Kasumi-1 (cell line): ENCODE measurements around the gene AUTS2.
A peak's percentile ranks its signal among the peaks of the same experiment; 100 is the strongest.

Experiments used
- DNase-seq, 2 experiments: peaks; one replicate each; lab custom pipeline; 2025; lab: John Stamatoyannopoulos, UW

AUTS2 gene

DNA sequence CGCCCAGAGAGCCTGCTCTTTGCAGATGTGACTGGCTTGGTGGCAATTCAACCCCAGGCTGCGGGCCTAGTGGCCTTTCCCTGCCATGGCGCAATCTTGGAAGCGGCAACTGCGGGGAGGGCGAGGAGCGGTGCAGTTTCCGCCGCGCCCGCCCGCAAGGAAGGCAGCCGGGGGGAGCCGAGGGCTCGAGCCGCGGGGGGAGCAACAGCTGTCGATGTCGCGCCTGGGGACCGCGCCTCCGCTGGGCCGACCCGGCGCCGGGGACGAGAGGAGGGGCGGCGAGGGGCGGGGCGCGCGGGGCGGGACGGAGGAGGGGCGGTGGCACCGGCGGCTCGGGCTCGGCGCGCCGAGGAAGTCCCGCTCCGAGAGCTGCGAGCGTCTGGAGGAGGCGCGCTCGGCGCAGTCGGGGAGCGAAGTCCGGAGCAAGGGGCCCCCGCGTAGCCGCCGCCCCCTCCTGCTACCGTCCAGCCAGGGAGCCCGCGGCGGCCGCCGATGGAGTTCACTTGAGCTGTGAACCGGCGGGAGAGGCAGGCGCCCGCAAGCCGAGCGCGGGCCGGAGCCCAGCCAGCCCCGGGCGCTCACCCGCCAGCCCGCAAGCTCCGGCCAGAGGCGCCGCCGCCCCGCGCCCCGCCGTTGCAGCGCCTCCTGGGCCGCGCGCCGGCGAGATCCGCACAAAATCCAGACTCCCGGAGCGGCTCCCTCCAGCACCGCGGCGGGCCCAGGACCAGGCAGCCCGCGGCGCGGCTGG lies 1095.6 kb downstream of the AUTS2 start:
- peak; percentile 3 to 5 for DNase-seq

DNA sequence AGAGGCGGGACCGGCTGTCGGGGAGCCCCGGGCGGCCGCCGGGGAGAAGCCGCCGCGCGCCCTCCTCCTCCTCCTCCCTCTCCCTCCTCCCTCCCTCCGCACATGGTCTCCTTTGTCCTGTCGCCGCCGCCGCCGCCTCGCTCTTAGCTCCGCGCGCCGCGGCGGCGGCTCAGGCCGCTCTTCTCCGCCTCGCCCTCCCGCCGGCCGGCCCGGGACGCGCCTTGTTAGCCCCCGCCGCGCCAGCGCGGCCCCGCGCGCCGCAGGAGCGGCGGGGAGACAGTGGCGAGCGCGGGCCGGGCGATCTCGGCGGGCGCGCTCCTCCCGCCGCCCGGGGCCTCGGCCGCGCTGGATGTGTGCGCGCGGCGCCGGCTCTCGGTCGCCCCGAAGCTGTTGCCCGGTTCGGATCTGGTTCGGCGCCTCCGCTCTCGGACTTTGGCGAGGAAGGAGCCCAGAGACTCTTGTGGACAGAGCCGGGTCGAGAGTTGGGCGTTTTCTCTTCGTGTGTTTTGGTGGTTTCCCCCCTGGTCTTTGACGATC lies 1096.2 kb downstream of the AUTS2 start:
- peak in 1 of 2 experiments; percentile 14 for DNase-seq

DNA sequence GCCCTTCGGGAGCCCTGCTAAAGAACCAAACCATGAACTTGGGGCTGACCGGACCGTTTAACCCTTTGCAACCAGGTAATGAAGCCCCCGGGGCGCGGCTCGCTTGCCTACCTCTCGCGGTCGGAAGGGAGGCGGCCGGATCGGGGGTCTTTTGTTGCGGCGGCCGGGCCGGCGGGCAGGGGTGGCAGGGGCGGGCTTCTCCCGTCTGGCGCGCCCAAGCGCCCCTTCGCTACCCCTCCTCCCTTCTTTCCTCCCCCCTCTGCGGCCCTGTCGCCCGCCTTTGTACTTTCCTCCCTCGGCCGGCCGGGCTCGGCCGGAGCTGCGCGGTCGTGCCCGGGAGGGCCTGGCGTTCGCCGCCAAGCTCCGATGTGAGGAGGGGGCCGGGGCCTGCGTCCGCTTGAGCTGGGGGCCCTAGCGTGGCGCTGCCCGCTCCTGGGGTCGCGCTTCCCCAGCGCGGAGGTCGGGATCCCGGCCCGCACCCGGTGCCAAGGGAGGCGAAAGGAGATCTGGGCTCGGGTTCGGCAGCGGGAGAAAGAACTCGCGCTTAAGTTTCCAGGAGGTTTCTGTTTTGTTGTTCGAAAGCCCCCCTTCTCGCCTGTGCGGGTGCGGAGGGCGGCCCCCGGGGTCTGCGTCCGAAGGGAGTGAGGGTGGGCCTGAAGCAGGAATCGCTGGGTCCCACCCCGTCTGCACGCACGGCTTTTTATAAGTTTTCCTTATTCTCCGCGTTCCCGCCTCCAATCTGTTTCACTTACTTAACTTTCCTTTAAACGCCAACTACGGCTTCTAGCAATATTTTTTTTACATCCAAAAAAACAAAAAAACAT lies 1096.9 kb downstream of the AUTS2 start:
- no peak for DNase-seq

DNA sequence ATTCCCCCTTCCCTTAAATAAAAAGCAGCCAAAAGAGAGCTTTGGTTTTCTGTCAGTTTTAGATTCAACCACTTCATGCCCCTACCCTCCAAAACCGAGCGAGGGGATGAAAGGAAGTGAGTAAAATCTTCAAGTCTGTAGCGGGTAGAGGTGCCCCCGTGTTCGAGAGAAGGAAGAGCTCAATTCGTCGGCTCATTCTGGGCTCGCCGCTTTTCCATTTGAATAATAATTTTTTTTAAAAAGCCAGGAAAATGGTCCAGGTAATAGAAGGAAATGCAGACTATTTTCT lies 1097.5 kb downstream of the AUTS2 start:
- DNase-seq, result no peak

DNA sequence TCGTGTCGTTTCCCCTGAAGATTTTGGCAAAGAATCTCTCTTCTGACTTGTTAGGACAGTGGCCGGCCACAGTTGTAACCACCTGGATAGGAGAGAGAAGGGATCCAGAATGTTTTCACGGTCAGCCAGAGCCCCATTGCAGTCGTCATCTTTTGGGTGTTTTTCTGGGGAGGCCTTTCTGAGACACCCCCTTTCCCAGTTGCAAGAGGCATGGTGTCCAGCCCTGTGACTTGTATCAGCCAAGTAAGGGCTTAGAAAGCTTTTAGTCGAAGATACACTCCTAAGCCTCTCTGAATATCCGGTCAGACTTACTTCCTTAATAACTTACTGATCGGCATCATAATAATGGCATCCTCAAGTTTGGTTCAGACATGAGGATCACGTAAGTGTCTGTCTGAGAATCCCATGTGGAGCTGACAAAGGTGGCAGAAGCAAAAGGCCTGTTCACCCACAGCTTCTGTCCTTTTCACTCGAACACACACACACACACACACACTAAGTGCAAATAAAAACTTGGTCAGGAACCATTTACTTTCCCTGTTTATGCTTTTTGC lies 1098.0 kb downstream of the AUTS2 start:
- no peak for DNase-seq

DNA sequence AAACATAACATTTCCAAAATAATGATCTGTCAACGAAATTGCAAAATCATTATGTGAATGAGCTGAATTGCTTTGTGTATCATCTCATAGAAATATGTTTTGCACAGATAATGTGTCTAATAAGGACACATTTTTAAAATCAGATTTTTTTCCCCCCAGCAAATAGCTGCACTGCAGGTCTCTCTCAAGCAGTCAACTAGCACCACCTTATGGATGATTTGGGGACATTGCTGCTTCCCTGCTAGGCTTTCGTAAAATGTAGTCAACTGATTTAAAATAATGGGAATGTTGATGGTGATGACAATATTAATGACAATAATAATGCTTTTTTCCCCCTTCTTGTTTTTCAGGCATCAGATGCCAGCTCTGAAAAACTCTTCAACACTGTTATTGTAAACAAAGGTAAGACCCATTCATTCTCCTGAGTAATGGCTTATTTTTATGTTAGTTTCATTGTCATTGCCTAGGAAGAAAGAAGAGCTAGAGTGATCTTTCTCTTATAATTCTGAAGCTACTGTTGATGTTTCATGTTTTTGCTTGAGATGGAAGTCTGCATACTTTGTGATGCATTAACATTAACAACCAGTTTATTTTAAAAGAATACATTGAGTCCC lies 1100.1 kb downstream of the AUTS2 start:
- peak; percentile 50 to 54 for DNase-seq

DNA sequence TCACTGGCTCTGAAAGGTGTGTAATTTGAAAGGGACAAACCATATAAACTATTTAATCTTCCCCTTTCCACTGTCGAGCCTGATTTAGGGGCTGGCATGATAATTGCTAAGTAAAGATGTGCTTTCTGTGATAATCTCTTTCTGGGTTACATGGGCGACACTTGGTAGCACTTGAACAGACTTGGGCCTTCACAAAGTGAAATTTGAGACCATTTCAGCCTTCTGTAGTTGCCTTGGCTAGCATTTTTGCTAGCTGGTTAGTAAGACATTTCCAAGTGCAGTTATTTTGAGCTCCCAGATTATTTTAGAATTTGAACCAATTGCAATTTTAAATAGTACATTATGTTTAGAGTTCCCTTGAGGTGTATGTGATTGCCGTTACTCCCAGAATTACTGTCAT lies 1101.0 kb downstream of the AUTS2 start:
- DNase-seq, result no peak

DNA sequence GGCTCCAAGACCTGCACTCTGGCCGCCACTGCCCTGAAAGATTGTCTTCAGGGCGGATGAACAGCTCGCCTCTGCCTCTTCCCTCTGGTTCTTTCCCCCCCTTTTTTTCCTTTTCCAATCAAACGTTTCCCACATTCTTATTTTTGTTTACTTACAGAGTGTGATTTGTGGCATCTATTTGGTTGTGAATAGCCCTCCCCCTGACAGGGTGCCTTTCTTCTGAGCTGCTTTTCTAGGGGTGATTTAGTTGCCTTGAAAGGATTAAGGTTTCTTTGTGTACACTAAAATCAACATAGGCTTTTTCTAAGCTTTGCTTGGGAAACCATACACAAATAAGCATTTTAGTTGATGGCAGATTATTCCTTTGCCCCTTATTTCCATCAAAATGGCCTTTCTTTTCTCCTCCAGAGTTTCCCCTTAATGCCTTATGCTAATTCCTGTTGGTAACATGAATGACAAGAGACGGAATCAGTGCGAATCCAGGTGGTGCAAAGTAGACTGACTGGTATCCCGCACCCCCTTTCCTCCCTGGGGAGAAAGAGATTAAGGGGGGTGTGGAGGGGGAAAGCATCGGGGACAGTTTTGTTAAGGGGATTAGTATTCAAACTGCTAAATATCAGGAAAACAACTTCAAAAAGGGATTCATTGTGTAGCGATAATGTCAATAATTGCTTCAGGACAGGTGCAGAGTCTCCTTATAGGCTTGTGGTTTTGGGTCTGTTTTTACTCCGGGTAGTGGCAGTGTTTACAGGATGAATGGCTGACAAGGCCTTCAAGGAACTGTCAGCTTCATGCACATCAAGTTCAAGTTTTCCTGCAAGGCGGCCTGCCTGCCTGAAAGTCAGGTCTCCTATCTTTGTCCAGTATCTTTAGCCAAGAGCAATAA lies 1102.0 kb downstream of the AUTS2 start:
- DNase-seq, result no peak

DNA sequence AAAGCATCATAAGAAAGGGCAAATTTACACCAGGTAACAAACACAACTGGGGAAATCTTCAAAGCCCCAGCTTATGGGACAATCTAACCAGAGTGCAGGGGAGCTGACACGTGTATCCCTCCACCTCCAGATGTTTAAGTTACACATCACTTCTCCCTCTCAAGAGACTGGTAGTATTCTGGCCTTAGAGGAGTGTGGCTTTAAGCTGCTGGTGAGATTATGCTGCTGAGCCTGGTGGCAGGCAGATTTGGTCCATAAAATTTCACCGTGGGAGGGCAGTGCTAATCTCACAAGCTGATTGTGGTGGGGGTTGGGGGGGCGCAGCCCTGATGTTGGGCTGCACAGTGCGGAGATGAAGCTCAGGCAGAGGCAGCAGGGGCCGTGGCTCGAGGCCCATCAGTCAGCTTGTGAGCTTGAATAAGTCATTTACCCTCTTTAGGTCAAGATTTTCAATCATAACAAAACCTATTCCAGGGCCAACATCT lies 1102.7 kb downstream of the AUTS2 start:
- no peak for DNase-seq

DNA sequence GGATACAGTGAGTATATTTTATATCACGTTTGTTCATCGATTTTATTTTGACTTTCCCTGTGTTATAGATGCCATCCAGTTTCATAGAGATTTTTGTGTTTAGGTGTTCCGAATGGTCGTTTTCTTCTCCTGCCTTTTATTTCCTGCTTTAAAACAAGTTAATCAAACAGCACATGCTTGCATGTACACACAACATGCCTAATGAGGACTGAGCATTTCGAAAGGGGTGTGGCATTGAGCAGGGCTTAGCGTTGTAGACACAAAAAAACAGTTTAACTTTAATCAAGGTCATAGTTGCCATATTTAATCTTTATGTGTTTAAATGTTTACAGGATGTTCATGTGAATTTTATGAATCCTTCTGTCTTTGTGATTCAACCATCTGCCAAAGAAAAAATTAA lies 1103.2 kb downstream of the AUTS2 start:
- no peak for DNase-seq

DNA sequence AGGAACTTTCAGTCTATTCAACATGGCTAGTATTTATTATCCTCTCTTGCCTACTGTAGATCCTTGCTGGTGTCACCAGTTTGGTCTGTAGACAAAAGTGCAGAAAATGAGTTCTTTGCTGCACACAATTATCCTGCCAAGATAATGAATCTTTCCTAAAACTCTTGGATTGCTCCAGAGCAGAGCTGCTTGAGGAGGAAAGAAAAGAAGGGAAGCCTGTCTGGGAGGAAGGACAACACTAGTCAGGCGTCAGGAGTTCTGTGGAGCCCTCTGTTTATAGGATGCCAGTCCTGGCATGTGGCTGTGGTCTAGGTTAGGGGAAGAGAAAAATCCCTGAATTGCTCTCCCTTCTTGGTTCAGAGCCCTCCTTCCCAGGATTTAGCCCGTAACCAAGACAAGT lies 1103.7 kb downstream of the AUTS2 start:
- no peak for DNase-seq

DNA sequence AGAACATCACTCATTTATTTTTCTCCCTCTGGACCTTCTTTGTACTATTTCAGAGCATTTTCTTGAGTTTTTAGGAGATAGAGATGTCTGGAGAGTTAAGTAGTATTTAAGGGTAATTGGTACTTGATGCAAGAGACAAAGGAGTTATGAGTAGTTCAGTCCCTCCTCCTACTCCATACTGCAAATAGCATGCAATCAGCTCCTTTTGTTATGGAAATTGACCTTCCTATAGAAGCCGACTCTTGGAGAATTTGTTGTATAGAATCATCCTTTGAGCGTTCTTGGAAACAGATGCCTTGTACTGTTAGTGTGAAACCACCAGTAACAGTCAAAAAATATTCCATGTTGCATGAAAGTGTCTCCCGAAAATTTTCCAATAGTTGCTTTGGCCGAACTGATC lies 1105.5 kb downstream of the AUTS2 start:
- no peak for DNase-seq

DNA sequence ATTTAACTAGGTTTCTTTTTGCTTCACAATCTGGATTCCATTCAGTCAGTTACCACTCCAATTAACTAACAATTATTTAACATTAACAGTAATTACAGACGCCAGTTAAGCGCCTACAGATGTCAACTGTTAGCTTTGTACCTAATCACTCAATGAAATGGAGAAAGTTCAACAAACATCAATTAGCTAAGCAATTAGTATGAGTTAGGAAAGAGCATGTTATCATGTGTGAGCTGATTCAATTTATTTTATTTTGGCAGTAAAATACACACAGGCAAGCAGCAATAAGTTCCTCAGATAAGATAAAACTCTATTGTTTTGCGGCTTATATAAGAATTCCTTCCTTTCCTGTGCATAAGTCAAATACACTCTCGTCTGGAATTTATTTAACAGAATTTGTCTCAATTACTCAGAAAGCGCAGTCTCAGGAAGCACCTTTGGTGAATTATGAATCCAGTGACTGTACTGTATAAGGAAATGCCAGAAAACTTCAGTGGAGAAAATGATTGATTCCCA lies 1106.6 kb downstream of the AUTS2 start:
- DNase-seq, result no peak

DNA sequence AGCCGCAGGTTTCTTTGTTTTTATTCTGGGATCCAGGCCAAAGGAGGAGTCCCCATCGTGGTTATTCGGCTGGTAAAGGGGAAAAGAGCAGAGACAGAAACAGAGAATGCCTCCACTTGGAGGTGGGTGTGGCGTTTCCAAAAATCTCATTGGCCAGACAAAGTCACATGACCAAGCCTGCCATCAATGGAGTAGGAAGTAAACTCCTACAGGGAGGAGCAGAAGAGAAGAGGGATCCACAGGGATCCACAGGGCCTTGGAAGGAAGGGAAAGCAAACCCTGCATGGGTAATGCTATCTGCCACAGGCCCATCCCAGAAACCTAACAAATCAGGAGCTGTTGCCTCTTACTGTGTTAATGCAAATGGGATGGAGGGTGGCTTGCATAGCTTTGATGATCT lies 1107.9 kb downstream of the AUTS2 start:
- no peak for DNase-seq

DNA sequence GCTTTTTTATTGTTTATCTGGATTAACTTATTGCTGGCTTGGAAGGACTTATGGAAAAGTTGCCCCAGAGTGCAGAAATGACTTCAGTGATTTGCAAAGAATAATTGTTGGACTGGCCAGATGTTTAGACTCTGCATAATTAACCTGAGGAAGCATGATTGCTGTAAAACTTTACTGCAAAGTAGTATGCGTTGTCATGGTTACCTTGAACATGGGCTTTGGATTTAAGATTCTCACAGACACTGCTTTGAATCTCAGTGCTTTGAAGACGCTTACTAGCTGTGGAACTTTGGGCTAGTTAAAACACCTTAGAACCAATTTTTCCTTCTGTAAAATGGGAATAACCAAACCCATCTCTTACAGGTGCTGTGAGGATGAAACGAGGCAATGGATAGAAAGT lies 1108.4 kb downstream of the AUTS2 start:
- no peak for DNase-seq

DNA sequence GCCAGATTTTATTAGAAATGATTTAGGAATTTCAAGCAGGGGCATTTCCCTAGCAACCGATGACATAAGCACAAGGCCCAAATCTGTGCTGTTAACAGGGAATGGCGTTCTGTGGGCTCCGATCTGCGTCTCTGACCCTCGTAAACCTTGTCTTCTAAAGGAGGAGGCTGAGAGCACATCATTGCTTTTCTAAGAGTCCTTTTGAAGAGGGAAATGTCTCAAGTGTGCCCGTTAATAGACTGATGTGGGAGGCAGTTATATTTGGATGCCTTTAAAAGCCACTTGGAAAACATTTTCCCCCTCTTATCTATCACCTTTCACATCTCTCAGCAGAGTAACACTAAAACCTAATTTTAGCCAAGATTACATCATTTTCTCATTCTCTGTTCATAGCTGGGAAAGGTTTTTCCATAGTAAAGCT lies 1109.6 kb downstream of the AUTS2 start:
- DNase-seq, result no peak

DNA sequence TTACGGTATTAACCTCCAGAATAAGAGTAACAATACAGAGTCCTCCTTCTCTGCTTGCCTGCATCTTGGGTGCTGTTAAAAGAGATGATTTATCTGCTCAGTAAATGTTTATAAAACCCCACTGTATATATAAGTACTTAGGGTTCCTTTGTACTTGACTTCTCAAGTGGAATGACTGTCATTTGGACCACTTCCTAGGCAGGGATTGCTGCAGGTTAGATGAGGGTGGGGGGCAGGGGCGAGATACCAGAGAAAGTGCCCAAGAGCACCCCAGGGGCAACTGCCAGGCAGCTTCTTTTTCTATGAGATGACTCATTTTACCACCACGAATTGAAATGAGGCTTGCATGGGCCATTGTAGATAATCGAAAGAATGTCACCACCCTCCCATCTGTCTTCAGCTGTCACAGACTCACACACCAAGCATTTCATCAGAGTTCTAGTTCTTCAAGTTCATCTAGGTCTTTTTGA lies 1111.8 kb downstream of the AUTS2 start:
- DNase-seq, result no peak

DNA sequence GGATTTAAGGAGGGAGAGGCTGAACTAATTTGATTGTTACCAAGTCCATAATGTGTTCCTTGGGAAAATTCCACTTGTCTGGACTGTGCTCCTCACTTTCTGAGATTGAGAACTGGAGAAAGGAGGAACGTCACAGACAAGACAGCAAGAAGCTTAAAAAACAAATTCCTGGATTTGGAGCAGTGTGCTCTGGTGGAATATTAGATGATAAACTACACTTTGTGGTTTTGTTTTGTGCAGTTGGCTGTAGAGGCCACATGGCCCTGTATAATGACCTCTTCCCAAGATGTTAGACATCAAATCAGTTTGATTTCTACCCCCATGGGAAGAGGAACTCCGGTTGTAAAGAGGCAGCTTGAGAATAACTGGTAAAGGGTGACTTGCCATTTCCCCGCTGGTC lies 1112.4 kb downstream of the AUTS2 start:
- no peak for DNase-seq

DNA sequence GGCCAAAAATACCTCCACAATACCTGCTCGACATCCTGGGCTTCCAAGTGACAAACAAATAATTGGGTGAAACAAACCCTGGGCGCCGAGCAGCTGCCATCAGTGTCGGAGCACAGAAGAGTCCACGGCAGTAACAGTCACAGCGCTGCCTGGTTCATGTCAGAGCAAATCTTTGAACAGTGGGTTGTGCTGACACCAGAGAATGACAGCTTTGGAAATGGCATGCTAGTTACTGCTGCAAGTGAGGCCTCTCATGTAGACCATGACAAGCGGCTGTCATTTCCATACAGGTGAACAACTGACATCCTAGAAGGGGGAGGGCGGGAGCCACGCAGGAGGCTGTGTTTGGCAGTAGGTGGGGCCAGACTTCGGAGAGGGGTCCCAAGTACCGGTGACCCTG lies 1113.2 kb downstream of the AUTS2 start:
- no peak for DNase-seq

DNA sequence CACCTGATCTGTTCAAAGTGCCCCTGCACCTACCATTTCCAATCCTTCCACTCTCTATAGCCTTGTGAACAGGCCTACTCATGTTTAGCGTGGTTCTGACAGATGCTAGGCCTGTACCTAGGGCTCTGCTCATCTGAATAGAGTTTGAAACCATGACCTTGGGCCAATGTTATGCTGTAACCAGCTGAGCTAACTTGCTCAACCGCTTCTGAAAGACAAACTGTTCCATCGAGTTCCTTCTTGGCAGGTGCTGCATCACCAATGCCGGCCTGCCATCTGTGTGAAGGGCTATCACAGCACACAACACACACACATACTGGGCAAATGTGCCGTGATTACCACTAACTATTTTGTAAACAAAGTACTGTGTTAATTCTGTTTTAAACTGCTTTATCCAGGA lies 1114.7 kb downstream of the AUTS2 start:
- no peak for DNase-seq

DNA sequence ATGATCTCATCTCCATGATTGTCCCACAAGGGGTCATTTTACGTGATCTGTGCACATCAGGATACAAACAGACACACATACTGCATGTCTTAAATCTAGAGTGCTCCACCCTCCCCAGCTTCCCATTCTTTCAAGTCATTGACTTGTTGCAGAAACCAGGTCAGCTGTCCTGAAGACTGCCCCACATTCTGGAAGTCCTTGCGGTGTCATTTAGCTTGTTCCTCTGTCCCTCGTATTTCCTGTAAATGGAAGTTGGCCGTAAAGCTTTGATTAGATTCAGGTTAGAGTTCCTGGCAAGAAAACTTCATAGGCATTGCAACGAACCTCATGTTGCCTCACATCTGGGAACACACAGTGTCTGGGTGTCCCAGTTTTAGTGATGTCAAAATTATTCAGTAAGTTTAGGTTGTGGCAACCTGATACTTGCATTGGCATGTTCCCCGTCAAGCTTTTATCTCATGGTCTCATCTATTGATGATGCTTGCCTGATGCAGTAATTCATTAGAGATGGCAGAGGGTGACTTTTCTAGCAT lies 1116.3 kb downstream of the AUTS2 start:
- no peak for DNase-seq
